ENCODE measurements around the gene AUTS2.

- TF ChIP-seq RELA (CRISPR knock-in tag; IDR thresholded peaks at IDR 0.05; ENCODE audit: borderline replicate concordance) (no peak), TCF7 (CRISPR knock-in tag; IDR thresholded peaks at IDR 0.05; ENCODE audit: low read depth) (no peak), AFF4 (CRISPR knock-in tag; IDR thresholded peaks at IDR 0.05; ENCODE audit: borderline replicate concordance) (no peak)
Observed at GRCh38 chr7:70770154-70770553, 1171.9 kb downstream of the AUTS2 start.
